Non-pigmented ciliary epithelial cell (primary cell): ENCODE measurements around the gene PSTPIP1.

Source experiments
- DNase-seq: peaks from one replicate; pipeline ENCODE4 v3.0.0-alpha.2; 2010; ENCODE audit warnings: low read depth

The PSTPIP1 gene

DNA sequence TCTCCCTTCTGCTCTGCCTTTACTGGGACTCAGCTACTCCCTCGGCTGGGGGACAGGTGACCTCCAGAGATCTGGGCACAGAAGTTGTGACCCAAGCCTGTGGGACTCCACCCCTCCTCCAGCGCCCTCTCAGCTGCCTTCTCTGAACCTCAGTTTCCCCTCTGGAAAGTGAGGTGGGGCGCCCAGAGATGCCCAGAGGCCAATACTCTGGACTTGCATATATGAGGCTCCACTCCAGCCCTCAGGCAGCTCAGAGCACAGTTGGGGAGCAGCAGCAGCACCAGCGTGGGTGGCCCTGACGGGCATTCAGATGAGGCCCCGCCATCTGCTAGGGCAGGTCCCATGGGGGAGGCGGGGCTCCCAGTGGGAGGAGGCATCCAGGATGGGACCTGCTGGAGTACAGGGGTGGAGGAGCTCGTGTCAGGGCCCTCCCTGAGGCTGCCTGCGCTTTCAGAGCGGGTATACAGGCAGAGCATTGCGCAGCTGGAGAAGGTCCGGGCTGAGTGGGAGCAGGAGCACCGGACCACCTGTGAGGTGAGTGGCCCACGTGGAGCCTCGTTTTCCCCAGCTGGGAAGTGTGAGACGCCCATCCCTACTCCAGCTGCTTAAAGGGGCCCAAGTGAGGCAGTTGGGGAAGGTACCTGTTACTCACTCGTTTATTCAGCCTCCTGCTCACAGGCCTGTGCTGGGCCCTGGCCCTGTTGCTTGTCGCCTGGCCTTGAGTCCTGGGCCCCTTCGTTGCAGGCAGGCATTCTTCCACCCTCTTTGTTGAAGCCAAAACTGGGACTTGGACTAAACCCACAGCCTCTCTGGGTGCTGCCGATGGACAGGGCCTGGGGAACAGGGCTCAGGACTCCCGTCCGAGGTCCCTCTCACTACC, 35.4 kb downstream of the PSTPIP1 start:
- no peak for DNase-seq

- no peak for DNase-seq
Observed at GRCh38 chr15:77030928-77031375, 36.0 kb downstream of the PSTPIP1 start.

GRCh38 chr15:77031376-77032050, 36.6 kb downstream of the PSTPIP1 start:
- DNase-seq = no peak

DNA sequence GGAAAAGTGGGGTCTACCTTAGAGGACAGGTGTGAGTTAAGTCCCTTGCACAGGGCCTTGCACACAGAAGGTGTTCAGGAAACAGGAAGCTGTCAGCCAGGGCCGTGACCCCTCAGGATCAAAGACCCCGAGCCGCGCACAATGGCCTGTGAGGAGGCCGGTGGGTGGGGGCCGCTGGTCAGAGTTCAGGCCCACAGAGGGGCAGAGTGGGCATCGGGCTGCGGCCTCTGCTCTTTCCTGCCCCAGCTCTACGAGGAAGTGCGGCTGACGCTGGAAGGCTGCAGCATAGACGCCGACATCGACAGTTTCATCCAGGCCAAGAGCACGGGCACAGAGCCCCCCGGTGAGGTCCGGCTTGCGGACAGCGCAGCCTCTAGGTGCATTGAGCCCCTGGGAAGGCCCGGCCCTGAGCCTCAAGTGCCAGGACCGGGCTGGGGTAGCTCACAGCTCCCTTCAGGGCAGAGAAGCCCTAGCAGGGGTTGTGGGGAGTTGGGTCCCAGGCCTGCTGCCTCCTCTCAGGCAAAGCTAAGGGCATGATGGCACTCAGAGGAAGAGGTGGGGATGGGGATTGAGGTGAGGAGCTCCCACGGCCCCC, 37.2 kb downstream of the PSTPIP1 start:
- DNase-seq = no peak

GRCh38 chr15:77032647-77033416, 37.9 kb downstream of the PSTPIP1 start:
- DNase-seq = no peak

DNA sequence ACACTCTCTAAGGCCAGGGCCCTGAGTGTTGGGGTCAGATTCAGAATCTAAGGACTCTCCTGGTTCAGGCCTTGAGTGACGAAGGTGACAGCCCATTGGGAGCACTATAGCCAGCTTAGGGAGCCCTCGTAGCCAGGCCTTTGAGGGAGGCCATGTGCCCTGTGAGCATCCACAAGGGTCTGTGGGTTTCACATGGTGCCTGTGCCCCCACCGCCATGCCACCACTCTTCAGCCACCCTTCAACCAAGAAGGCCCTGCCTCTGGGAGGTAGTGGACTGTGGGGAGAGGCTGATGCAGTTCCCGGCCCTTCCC, 38.4 kb downstream of the PSTPIP1 start:
- DNase-seq = no peak

- no peak for DNase-seq
Observed at GRCh38 chr15:77033729-77034671, 39.1 kb downstream of the PSTPIP1 start.

DNA sequence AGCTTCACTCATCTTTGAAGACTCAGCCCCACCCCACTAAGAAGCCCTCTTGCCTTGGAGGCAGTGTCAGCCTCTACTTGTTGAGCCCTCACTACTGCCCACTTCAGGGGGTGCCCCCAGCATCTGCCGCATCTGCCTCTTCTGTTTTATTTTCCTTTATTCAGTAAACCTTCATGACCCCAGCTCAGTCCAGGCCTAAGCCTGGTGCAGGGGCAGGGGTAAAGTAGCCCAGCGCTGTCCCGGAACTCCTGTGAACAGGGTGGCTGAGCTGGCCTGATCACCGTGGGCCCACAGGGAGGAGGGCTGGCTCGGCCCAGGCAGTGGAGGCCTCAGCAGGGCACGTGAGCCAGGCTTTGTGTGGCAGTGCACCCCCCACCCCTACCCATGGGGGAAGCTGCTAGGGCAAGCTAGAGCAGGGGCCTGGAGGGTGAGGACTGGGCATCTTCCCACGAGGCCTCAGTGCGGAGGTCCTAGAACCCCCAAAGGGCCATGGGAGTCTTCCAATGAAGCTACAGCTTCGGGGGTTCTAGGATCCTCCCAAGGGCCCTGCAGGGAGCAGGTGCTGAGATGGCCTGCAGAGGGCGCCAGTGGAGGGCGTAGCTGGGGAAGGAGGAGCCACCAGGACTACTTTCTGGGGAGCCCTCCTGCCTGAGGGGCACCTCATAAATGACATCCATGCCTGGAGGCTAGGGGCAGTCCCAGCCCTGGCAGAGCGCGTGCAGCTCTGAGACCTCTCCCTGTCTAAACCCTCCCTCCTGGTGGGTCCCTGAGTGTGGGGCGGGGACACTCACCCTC, 40.0 kb downstream of the PSTPIP1 start:
- DNase-seq = no peak

GRCh38 chr15:77035584-77035983, 40.7 kb downstream of the PSTPIP1 start:
- no peak for DNase-seq

GRCh38 chr15:77035999-77036471, 41.1 kb downstream of the PSTPIP1 start:
- DNase-seq = no peak

- DNase-seq = no peak
Observed at GRCh38 chr15:77036537-77037387, 41.8 kb downstream of the PSTPIP1 start.

- DNase-seq = no peak
Observed at GRCh38 chr15:77037388-77038209, 42.7 kb downstream of the PSTPIP1 start.

DNA sequence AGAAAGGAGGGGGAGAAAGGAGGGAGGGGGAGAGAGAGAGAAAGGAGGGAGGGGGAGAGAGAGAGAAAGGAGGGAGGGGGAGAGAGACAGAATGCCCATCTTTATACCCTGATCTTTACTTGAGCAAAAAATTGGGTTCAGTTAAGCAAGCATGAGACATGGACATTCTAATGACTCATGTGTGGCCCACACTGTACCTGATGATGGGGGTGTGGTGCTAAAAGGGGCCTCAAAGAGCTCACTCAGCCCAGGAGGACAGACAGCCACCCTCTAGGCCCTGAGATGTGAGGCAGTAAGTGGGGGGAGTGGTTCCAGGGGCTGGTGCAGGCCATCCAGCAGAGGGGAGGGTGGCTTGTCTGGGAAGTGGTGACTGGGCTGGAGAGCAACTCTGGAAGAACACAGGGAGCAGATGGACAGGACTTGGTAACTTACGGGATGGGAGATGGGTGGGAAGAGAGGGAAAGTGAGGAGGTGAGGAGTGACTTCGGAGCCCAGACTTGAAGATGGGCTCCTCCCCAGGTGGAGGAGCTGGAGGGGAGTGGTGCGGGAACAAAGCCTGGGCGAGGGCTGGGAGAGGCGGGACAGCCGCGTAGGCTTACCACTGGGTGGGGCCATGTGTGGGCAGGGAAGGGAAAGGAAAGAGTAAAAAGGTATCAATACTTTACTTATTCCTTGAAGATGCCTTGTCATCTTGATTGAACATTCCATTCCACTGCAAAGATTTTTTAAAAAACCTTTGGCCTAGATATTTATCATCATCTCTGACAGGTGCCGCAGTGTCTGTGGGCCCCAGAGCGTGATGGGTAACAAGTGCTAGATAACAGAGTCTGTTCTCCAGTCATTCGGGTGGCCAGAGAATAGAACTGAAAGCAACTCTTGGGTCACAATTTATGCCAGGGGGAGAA, 43.6 kb downstream of the PSTPIP1 start:
- DNase-seq = no peak

GRCh38 chr15:77039217-77039533, 44.2 kb downstream of the PSTPIP1 start:
- no peak for DNase-seq

DNA sequence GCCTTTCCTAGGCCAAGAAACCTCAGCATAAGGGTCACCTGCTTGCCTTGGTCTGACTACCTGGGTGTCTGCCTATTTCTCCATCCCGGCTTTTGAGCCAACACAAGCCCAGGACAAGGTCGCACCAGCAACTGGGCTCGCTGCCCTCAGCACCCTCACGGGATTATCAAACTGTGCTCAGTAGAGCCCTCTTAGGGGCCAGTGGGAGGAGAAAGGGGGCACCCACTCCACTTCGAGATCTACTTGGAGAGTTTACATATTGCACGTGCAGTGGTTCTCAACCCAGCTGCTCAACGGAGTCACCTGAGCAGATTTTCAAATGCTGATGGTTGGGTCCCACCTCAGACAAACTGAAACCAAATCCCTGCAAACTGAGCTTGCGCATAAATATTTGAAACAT, 44.9 kb downstream of the PSTPIP1 start:
- DNase-seq = no peak

GRCh38 chr15:77040673-77041072, 45.7 kb downstream of the PSTPIP1 start:
- DNase-seq = no peak

- no peak for DNase-seq
Observed at GRCh38 chr15:77042245-77042919, 47.5 kb downstream of the PSTPIP1 start.
